ENCODE data around the gene NGLY1. TPM values are rescaled to one million over a fixed set of nuclear protein-coding genes. Genes with fewer than 3 reads are reported as not detected.

The NGLY1 gene
- polyA plus RNA-seq, 1 donor from 2014 or later = 80.5 TPM

- H3K9me3 Mint-ChIP-seq = peaks cover 0 to 1% (median 0%) of the 10 kb centered on the region in 3 donors
- H3K36me3 Mint-ChIP-seq = no peaks in the 10 kb centered on the region
- H3K4me1 Mint-ChIP-seq = no peaks in the 10 kb centered on the region
- no peak overlapping the region for H3K4me3 Mint-ChIP-seq
- H3K27ac Mint-ChIP-seq = no peak overlapping the region
- H3K27me3 Mint-ChIP-seq = no peaks in the 10 kb centered on the region
Observed at GRCh38 chr3:25677121-25677520, 106.1 kb downstream of the NGLY1 start.

DNA sequence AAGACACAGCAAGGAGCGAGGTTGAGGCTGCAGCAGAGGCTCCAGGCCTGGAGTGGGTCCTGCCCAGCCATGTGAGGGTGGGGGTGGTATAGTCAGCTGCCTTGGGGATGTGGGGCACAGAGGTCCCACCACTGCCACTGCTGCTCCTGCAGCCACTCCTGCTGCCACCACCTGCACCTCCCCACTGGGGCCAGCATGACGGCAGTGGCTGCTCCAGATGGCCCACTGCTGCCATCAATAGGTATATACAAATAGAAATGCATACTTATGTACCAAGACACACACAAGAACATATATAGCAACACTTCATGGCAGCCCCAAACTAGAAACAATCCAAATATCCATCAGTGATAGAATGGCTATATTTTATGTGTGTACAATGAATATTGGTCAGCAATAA, 108.6 kb downstream of the NGLY1 start:
- no peaks in the 10 kb centered on the region for H3K27me3 Mint-ChIP-seq
- H3K36me3 Mint-ChIP-seq = no peaks in the 10 kb centered on the region
- H3K9me3 Mint-ChIP-seq = peaks cover 0 to 1% (median 0%) of the 10 kb centered on the region in 3 donors
- no peak overlapping the region for H3K27ac Mint-ChIP-seq
- H3K4me1 Mint-ChIP-seq = no peaks in the 10 kb centered on the region
- no peak overlapping the region for H3K4me3 Mint-ChIP-seq

DNA sequence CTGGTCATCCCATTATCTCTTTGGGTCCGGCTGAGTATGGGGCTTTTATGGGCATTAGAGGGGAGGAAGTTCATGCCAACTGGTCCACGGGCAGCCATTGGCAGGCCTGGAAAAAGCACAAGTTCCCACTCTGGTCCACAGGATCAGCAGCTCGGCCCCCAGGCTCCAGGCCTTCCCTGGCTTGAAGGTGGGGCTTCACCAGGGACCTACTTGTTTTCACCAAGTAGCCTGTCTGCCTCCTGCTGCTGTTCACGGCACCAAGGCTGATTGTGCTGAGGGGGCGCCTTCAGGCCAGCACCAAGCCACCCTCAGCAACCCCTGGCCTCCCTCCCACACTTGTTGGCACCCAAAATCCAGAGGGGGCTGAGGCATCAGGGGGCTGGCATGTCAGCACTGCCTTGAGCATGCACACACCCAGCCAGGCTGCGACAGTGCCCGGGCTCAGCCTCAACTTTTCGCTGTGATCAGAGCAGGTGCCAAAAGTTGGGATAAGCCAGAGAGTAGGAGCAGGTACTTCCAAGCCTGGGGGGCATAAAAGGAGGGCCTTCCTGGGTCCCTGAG, 109.4 kb downstream of the NGLY1 start:
- H3K36me3 Mint-ChIP-seq = no peaks in the 10 kb centered on the region
- H3K4me3 Mint-ChIP-seq = no peak overlapping the region
- peaks cover 0 to 1% (median 0%) of the 10 kb centered on the region in 3 donors for H3K9me3 Mint-ChIP-seq
- no peaks in the 10 kb centered on the region for H3K27me3 Mint-ChIP-seq
- H3K4me1 Mint-ChIP-seq = no peaks in the 10 kb centered on the region
- no peak overlapping the region for H3K27ac Mint-ChIP-seq

Other genes with a start within 250 kb of the NGLY1 start
- gene TOP2B, start 118.5 kb downstream of the NGLY1 start, polyA plus RNA-seq = 46.0 TPM
- gene OXSM, start 6.6 kb upstream of the NGLY1 start, polyA plus RNA-seq = 11.8 TPM